GM12891 (cell line): ENCODE data around the gene OGFRL1.
"Not testable (repeated sequence)": the region's sequence is repeated elsewhere in the genome, so short reads cannot be mapped to it uniquely, and the experiment has no call there.

Experiments used
- DNase-seq: peaks from one replicate; pipeline ENCODE4 v3.0.0; 2011; ENCODE audit warnings: low spot score; ENCODE audit not compliant: insufficient read length
- FAIRE-seq: peaks from 2 replicates; lab custom pipeline; 2011; peaks lifted over from hg19 to GRCh38; lab: Jason Lieb, UNC
- PAX5 ChIP-seq: IDR thresholded peaks from 2 replicates; pipeline ENCODE4 v1.6.1; 2011; ENCODE audit warnings: low read length, moderate library complexity, mild to moderate bottlenecking; ENCODE audit not compliant: insufficient read depth, severe bottlenecking
- POLR2A ChIP-seq: IDR thresholded peaks from 2 replicates; pipeline ENCODE4 v1.6.1; 2011; ENCODE audit warnings: low read depth, low read length, control low read depth
- POLR2AphosphoS5 ChIP-seq: IDR thresholded peaks from 2 replicates; pipeline ENCODE4 v1.6.1; 2011; ENCODE audit warnings: low read depth, low read length, control low read depth
- POU2F2 ChIP-seq: IDR thresholded peaks from 2 replicates; pipeline ENCODE4 v1.6.1; 2011; ENCODE audit warnings: low read depth, mild to moderate bottlenecking, control low read depth, low read length, moderate library complexity
- SPI1 ChIP-seq: IDR thresholded peaks from 2 replicates; pipeline ENCODE4 v1.6.1; 2011; ENCODE audit warnings: low read depth, low read length, control low read depth
- TAF1 ChIP-seq: IDR thresholded peaks from 2 replicates; pipeline ENCODE4 v1.6.1; 2011; ENCODE audit warnings: low read depth, low read length, control low read depth

OGFRL1 gene

DNA sequence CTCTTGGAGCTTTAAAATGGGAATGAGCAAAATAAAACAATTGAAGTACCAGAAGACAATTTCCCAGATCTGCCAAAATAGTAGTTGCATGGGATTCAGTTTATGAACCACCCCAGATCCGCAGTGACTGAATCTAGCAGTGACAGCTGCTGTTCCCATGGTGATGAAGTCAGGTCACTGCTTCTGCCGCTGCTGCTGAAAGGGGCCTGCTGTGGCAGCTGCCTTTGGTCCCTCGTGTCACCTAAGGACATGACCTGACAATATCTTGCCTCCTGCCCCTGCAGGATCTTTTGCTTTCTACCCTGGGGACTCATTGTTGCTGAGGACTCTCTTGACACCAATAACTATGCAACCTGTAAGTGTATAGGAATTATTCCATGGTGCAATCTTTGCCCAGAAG is 34.3 kb upstream of the OGFRL1 start:
- FAIRE-seq (no peak), DNase-seq (no peak)
- TF ChIP-seq PAX5 (no peak), POLR2A (no peak), POU2F2 (no peak), POLR2AphosphoS5 (no peak), SPI1 (no peak), TAF1 (no peak)

GRCh38 chr6:71258078-71258866 is 30.3 kb upstream of the OGFRL1 start:
- FAIRE-seq: no peak
- DNase-seq: no peak
- TF ChIP-seq POLR2AphosphoS5 (no peak), POU2F2 (no peak), TAF1 (no peak), POLR2A (no peak), PAX5 (no peak)

DNA sequence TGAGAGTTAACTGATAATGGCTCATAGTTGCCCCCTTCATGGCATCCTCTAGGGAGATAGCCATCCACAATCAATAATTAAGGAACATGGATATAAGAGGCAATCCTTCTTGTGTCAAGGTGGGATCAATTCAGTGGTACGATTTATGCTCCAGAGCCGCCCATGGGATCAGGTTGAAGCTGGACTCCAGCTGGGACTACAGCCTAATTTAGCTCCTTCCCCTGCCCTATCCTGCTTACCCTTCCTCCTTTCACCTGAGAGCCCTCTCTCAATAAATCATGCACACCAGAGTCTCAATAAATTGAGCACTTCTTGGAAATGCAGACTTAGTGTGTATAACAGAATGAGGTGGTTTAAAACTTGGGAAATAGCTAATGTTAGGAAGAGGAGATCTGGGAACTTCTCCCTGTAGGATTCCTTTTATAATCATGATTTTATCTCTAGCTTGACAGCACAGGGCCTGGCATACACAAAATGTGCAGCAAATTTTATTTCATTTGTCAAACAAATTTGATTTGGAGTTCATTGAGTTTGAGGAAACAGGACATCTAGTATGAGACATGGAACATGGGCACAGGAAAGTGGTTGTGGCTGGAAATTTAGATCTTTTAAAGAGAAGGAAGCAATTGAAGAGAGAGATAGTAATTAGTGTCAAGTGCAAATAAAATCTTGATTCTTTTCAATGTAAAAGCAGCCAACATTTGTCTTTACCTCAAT is 28.6 kb upstream of the OGFRL1 start:
- DNase-seq: no peak
- FAIRE-seq: no peak
- no peak for TF ChIP-seq POLR2A
- TF ChIP-seq POLR2AphosphoS5: no peak
- no peak for TF ChIP-seq POU2F2
- TF ChIP-seq PAX5: no peak

DNA sequence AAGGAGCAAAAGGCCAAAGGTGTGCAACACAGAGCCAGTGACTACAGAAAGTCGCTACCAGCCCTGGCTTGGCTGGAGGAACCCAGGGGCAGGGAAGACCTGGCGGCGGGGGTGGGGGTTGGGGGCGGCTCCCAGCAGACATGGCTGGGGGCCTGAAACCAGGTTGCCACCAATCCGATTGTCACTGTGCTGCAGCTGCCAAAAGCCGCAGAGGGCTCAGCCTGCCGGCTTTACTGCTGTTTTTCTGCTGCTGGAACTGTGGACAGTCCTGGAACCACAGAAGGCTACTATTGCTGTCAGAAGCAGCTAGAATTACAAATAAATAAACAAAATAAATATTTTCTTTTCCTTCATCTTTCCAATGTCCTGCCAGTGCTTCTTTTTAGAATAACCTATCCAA is 25.7 kb upstream of the OGFRL1 start:
- TF ChIP-seq POLR2A: no peak
- no peak for FAIRE-seq

DNA sequence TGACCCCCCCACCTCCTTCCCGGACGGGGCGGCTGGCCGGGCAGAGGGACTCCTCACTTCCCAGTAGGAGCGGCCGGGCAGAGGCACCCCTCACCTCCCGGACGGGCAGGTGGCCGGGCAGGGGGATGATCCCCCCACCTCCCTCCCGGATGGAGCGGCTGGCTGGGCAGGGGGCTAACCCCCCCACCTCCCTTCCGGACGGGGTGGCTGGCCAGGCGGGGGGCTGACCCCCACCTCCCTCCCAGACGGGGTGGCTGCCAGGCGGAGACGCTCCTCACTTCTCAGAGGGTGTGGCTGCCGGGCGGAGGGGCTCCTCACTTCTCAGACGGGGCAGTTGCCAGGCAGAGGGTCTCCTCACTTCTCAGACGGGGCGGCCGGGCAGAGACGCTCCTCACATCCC is 22.2 kb upstream of the OGFRL1 start:
- not testable (repeated sequence) for DNase-seq, FAIRE-seq

More for the DNA sequence above, 25.7 kb upstream of the OGFRL1 start:
- DNase-seq: no peak

GRCh38 chr6:71268735-71269437 is 19.7 kb upstream of the OGFRL1 start:
- FAIRE-seq (no peak), DNase-seq (no peak)
- TF ChIP-seq POLR2A: no peak
- TF ChIP-seq POU2F2: no peak
- TF ChIP-seq SPI1: peak; percentile 32; the same call in 1 of the 2 replicates

GRCh38 chr6:71277926-71278600 is 10.5 kb upstream of the OGFRL1 start:
- FAIRE-seq (no peak), DNase-seq (no peak)
- TF ChIP-seq SPI1 (no peak), POLR2A (no peak), POU2F2 (no peak), TAF1 (no peak), POLR2AphosphoS5 (no peak), PAX5 (no peak)

DNA sequence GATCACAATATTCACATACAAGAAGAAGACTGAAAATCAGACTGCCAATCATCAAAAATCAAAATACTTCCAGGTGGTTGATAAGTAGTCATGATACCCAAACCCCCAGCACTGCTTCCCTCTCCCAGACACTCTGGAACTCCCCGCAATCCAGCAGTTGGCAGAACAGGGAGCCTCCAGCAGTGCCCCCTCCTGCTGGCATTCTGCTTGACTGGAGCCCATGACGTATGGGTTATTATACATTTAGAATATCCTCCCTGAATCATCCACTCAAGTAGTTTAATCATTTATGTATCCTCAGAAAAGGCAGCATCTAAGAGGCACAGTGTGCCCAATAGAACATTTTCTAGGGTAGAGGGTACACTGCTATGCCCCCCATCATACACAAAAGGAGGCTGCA is 9.3 kb upstream of the OGFRL1 start:
- DNase-seq: no peak
- TF ChIP-seq TAF1 (no peak), POLR2A (no peak), SPI1 (no peak), POLR2AphosphoS5 (no peak), POU2F2 (no peak), PAX5 (no peak)
- FAIRE-seq: no peak

DNA sequence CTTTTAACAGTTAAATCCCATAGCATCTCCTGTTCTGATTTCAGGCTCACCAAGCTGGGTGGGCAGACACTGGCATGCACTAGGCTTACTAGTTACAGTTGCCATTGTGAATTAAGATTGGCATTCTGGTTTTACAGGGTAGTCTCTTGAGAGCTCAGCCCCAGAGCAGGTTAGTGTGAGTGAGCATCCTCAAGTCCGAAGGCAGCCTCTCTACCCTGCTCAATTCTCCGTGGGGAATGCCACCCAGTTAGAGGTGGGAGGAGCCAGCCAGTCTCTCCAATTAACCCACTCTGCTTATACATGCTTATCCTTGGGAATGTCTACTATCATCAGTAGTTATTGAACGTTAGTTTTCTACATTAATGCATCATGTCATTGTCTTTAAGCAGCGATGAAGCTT is 8.9 kb upstream of the OGFRL1 start:
- TF ChIP-seq TAF1 (no peak), POLR2A (no peak), PAX5 (no peak), POLR2AphosphoS5 (no peak), POU2F2 (no peak), SPI1 (no peak)
- DNase-seq (no peak), FAIRE-seq (no peak)

- FAIRE-seq (no peak), DNase-seq (no peak)
- TF ChIP-seq PAX5: no peak
- no peak for TF ChIP-seq SPI1
- no peak for TF ChIP-seq POLR2A
- no peak for TF ChIP-seq POLR2AphosphoS5
- no peak for TF ChIP-seq POU2F2
- no peak for TF ChIP-seq TAF1
These were observed 7.9 kb upstream of the OGFRL1 start for GRCh38 chr6:71280701-71281100.
